ENCODE measurements around the gene CTU1.

CTU1 gene

DNA sequence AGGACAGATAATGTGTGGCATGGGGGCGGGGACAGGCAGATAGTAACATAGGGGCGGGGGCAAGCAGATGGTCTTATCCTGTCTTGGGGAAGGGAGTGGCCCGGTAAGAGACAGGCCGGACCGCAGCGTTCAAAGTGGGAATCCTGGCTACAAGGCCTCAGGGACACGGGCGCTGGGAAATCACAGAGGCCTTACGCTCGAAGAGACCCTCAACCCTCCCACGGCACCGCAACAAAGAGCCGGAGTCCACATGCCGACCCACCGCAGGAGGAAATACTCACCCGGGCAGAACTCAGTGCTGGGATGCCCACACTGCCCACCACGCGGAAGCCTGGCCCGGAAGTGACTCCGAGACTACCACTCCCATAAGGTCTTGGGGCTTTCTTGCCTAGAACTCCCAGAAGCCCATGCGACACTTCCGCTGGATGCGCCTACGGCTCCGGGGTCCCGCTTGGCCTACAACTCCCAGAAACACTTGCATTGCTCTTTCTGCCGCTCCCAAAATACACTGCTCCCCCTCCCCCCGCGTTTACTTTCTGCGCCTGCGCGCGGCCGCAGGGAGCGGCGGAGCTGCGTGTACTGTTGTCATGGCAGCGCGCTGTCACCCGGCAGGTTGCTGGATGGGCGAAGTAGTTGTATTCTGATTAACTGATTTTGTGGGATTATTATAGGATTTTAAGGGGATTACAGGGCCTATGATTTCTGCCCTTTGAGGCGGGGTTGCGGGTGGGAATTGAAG lies at the start of gene CTU1:
TSS of gene CTU1 (minus strand) at position 344 of the 739 bp plus-strand sequence. CDS start 3,840 bp downstream, outside the sequence.
- Histone ChIP-seq H3K4me1 (peaks cover 0 to 19% (median 14%) of the 10 kb centered on the region in 4 donors), H3K36me3 (peaks cover 0 to 19% (median 7%) of the 10 kb centered on the region in 3 donors), H3K27ac (peak within 1 kb of the TSS; percentile 56 to 68), H3K9me3 (no peaks in the 10 kb centered on the region), H3K4me3 (peak within 1 kb of the TSS; percentile 70 to 71), H3K27me3 (peaks cover 0 to 2% of the 10 kb centered on the region in 2 donors)
- DNase-seq: peak; percentile 98 to 99
- TF ChIP-seq, protein P1, sequence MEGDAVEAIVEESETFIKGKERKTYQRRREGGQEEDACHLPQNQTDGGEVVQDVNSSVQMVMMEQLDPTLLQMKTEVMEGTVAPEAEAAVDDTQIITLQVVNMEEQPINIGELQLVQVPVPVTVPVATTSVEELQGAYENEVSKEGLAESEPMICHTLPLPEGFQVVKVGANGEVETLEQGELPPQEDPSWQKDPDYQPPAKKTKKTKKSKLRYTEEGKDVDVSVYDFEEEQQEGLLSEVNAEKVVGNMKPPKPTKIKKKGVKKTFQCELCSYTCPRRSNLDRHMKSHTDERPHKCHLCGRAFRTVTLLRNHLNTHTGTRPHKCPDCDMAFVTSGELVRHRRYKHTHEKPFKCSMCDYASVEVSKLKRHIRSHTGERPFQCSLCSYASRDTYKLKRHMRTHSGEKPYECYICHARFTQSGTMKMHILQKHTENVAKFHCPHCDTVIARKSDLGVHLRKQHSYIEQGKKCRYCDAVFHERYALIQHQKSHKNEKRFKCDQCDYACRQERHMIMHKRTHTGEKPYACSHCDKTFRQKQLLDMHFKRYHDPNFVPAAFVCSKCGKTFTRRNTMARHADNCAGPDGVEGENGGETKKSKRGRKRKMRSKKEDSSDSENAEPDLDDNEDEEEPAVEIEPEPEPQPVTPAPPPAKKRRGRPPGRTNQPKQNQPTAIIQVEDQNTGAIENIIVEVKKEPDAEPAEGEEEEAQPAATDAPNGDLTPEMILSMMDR (IDR thresholded peaks at IDR 0.05): peak in 1 of 2 experiments; percentile 36
- intact Hi-C loops (cut with DNase I; ENCODE audit: low total_unique reads): loop anchor here (10.0 kb wide), 1 partner anchor 1083 kb away; the partner anchor contains the start of genes VRK3 and ZNF473

DNA sequence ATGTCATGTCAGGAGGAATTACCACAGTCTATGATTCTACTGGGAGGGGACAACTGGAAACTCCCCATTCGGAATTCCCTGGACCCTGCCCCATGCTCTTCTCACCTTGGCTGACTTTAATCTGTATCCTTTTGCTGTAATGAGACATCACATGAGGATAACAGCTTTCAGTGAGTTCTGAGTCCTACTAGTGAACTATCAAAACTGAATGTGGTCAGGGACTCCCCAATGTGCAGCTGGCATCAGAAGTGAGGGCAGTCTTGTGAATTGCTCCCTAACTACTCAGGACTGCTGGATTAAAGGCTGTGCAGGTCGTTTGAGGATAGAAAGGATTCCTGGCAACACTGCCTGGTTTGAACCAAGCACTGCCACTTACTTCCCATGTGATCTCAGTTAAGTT lies 49.1 kb upstream of the CTU1 start:
- intact Hi-C loops (cut with DNase I; ENCODE audit: low total_unique reads): no loop called here
- H3K9me3 ChIP-seq: no peaks in the 10 kb centered on the region
- TF ChIP-seq, protein P1 (IDR thresholded peaks at IDR 0.05): no peak

GRCh38 chr19:51156710-51157109 lies 48.5 kb upstream of the CTU1 start:
- Histone ChIP-seq H3K4me1 (no peaks in the 10 kb centered on the region), H3K27ac (no peak overlapping the region), H3K9me3 (no peaks in the 10 kb centered on the region), H3K36me3 (no peaks in the 10 kb centered on the region), H3K4me3 (no peak overlapping the region), H3K27me3 (peaks cover 0 to 12% of the 10 kb centered on the region in 2 donors)
- intact Hi-C loops (cut with DNase I; ENCODE audit: low total_unique reads): no loop called here
- TF ChIP-seq, protein P1 (IDR thresholded peaks at IDR 0.05): no peak
- no peak for DNase-seq

More for the DNA sequence above, 49.1 kb upstream of the CTU1 start:
- no peak for DNase-seq
- peaks cover 0 to 12% of the 10 kb centered on the region in 2 donors for H3K27me3 ChIP-seq
- H3K36me3 ChIP-seq: no peaks in the 10 kb centered on the region
- no peak overlapping the region for H3K4me3 ChIP-seq
- H3K4me1 ChIP-seq: no peaks in the 10 kb centered on the region
- no peak overlapping the region for H3K27ac ChIP-seq

GRCh38 chr19:51150627-51151026 lies 42.4 kb upstream of the CTU1 start:
- intact Hi-C loops (cut with DNase I; ENCODE audit: low total_unique reads): no loop called here
- H3K27me3 ChIP-seq: peaks cover 0 to 3% of the 10 kb centered on the region in 2 donors
- no peak for DNase-seq
- TF ChIP-seq, protein P1 (IDR thresholded peaks at IDR 0.05): no peak
- H3K4me3 ChIP-seq: no peak overlapping the region
- H3K4me1 ChIP-seq: no peaks in the 10 kb centered on the region
- no peaks in the 10 kb centered on the region for H3K36me3 ChIP-seq
- no peak overlapping the region for H3K27ac ChIP-seq
- H3K9me3 ChIP-seq: no peaks in the 10 kb centered on the region

DNA sequence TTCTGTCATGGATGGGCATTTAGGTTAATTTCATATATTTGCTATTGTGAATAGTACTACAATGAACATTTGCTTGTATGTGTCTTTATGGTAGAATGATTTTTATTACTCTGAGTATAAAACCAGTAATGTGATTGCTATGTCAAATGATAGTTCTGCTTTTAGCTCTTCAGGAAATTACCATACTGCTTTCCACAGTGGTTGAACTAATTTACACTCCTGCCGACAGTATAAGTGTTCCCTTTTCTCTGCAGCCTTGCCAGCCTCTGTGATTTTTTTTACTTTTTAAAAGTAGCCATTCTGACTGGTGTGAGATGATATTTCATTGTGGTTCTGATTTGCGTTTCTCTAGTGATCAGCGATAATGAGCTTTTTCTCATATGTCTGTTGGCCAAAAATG lies 40.4 kb upstream of the CTU1 start:
- TF ChIP-seq, protein P1 (IDR thresholded peaks at IDR 0.05): no peak
- intact Hi-C loops (cut with DNase I; ENCODE audit: low total_unique reads): no loop called here
- no peaks in the 10 kb centered on the region for H3K9me3 ChIP-seq
- H3K27ac ChIP-seq: no peak overlapping the region
- DNase-seq: no peak
- H3K36me3 ChIP-seq: no peaks in the 10 kb centered on the region
- no peaks in the 10 kb centered on the region for H3K4me1 ChIP-seq
- H3K4me3 ChIP-seq: no peak overlapping the region
- peaks cover 0 to 7% of the 10 kb centered on the region in 2 donors for H3K27me3 ChIP-seq

Measured in tibial artery (tissue), 4 donors.